ENCODE measurements around the gene SPDEF. TPM values are rescaled to one million over a fixed set of nuclear protein-coding genes. Genes with fewer than 3 reads are reported as not detected.

The SPDEF gene
- total RNA-seq, 1 donor from 2014 or later = not detected

- no peak for TF ChIP-seq CTCF (IDR thresholded peaks at IDR 0.05; ENCODE audit: partially characterized antibody, unreplicated experiment)
- Mint-ChIP-seq H3K27ac (ENCODE audit: unreplicated experiment) (no peak overlapping the region), H3K4me3 (ENCODE audit: unreplicated experiment) (peak overlapping the region; percentile 79), H3K9me3 (ENCODE audit: unreplicated experiment) (no peaks in the 10 kb centered on the region), H3K4me1 (ENCODE audit: low read depth, unreplicated experiment) (peaks cover 15% of the 10 kb centered on the region), H3K27me3 (ENCODE audit: unreplicated experiment) (peaks cover 7% of the 10 kb centered on the region), H3K36me3 (ENCODE audit: unreplicated experiment) (peaks cover 6% of the 10 kb centered on the region)
- no peak for DNase-seq
Measured at GRCh38 chr6:34514112-34514511, 42.0 kb downstream of the SPDEF start.

- Mint-ChIP-seq H3K9me3 (ENCODE audit: unreplicated experiment) (no peaks in the 10 kb centered on the region), H3K36me3 (ENCODE audit: unreplicated experiment) (peaks cover 6% of the 10 kb centered on the region), H3K27me3 (ENCODE audit: unreplicated experiment) (peaks cover 6% of the 10 kb centered on the region), H3K4me1 (ENCODE audit: low read depth, unreplicated experiment) (peaks cover 15% of the 10 kb centered on the region), H3K4me3 (ENCODE audit: unreplicated experiment) (peak overlapping the region; percentile 10), H3K27ac (ENCODE audit: unreplicated experiment) (no peak overlapping the region)
- TF ChIP-seq CTCF (IDR thresholded peaks at IDR 0.05; ENCODE audit: partially characterized antibody, unreplicated experiment) = no peak
- peak; percentile 43 for DNase-seq
Measured at GRCh38 chr6:34513646-34514045, 42.5 kb downstream of the SPDEF start.

GRCh38 chr6:34512738-34513115 lies 43.4 kb downstream of the SPDEF start:
- DNase-seq = no peak
- H3K9me3 Mint-ChIP-seq (ENCODE audit: unreplicated experiment) = no peaks in the 10 kb centered on the region
- TF ChIP-seq CTCF (IDR thresholded peaks at IDR 0.05; ENCODE audit: partially characterized antibody, unreplicated experiment) = no peak
- H3K27ac Mint-ChIP-seq (ENCODE audit: unreplicated experiment) = no peak overlapping the region
- H3K27me3 Mint-ChIP-seq (ENCODE audit: unreplicated experiment) = peaks cover 5% of the 10 kb centered on the region
- H3K4me3 Mint-ChIP-seq (ENCODE audit: unreplicated experiment) = no peak overlapping the region
- peaks cover 15% of the 10 kb centered on the region for H3K4me1 Mint-ChIP-seq (ENCODE audit: low read depth, unreplicated experiment)
- peaks cover 6% of the 10 kb centered on the region for H3K36me3 Mint-ChIP-seq (ENCODE audit: unreplicated experiment)

GRCh38 chr6:34511915-34512737 lies 44.0 kb downstream of the SPDEF start:
- Mint-ChIP-seq H3K27ac (ENCODE audit: unreplicated experiment) (no peak overlapping the region), H3K4me3 (ENCODE audit: unreplicated experiment) (no peak overlapping the region), H3K27me3 (ENCODE audit: unreplicated experiment) (peaks cover 5% of the 10 kb centered on the region), H3K36me3 (ENCODE audit: unreplicated experiment) (peaks cover 6% of the 10 kb centered on the region), H3K9me3 (ENCODE audit: unreplicated experiment) (no peaks in the 10 kb centered on the region), H3K4me1 (ENCODE audit: low read depth, unreplicated experiment) (peaks cover 15% of the 10 kb centered on the region)
- no peak for DNase-seq
- no peak for TF ChIP-seq CTCF (IDR thresholded peaks at IDR 0.05; ENCODE audit: partially characterized antibody, unreplicated experiment)

GRCh38 chr6:34511214-34511914 lies 44.8 kb downstream of the SPDEF start:
- Mint-ChIP-seq H3K27ac (ENCODE audit: unreplicated experiment) (no peak overlapping the region), H3K4me3 (ENCODE audit: unreplicated experiment) (no peak overlapping the region), H3K4me1 (ENCODE audit: low read depth, unreplicated experiment) (peaks cover 15% of the 10 kb centered on the region), H3K9me3 (ENCODE audit: unreplicated experiment) (no peaks in the 10 kb centered on the region), H3K27me3 (ENCODE audit: unreplicated experiment) (peaks cover 5% of the 10 kb centered on the region), H3K36me3 (ENCODE audit: unreplicated experiment) (peaks cover 6% of the 10 kb centered on the region)
- DNase-seq = no peak
- no peak for TF ChIP-seq CTCF (IDR thresholded peaks at IDR 0.05; ENCODE audit: partially characterized antibody, unreplicated experiment)
